Tibial nerve (tissue), 3 donors: Measurements from ENCODE around the gene KLC1.

Source experiments
- POLR2A ChIP-seq, 2 donors: fragments of 450-650 bp; IDR thresholded peaks; one replicate each; pipeline ENCODE4 v1.6.1; 2017; ENCODE audit warnings: antibody characterized with exemption in 2 of 2, mild to moderate bottlenecking in 2 of 2, moderate library complexity in 2 of 2
- TF ChIP-seq, protein P1 (sequence below), 5 experiments: fragments of 200-600 bp in 3 of 5; fragments of 450-650 bp in 2 of 5; sonication (generic) in 3 of 5; IDR thresholded peaks; one replicate each; pipeline ENCODE4 v1.5.1; 2016 to 2019; ENCODE audit warnings: antibody characterized with exemption in 5 of 5, mild to moderate bottlenecking in 3 of 5, moderate library complexity in 2 of 5

GRCh38 chr14:103675957-103676356 lies 46.9 kb downstream of the KLC1 start:
- TF ChIP-seq, protein P1, sequence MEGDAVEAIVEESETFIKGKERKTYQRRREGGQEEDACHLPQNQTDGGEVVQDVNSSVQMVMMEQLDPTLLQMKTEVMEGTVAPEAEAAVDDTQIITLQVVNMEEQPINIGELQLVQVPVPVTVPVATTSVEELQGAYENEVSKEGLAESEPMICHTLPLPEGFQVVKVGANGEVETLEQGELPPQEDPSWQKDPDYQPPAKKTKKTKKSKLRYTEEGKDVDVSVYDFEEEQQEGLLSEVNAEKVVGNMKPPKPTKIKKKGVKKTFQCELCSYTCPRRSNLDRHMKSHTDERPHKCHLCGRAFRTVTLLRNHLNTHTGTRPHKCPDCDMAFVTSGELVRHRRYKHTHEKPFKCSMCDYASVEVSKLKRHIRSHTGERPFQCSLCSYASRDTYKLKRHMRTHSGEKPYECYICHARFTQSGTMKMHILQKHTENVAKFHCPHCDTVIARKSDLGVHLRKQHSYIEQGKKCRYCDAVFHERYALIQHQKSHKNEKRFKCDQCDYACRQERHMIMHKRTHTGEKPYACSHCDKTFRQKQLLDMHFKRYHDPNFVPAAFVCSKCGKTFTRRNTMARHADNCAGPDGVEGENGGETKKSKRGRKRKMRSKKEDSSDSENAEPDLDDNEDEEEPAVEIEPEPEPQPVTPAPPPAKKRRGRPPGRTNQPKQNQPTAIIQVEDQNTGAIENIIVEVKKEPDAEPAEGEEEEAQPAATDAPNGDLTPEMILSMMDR (IDR thresholded peaks at IDR 0.05) = no peak
- no peak for TF ChIP-seq POLR2A (IDR thresholded peaks at IDR 0.05)
